ENCODE data around the gene PPP1R7. TPM values are rescaled to one million over a fixed set of nuclear protein-coding genes. Genes with fewer than 3 reads are reported as not detected.

The PPP1R7 gene
- total RNA-seq, 1 experiment from 2014 or later, result 65.4 TPM

GRCh38 chr2:241198381-241199279 is 48.4 kb downstream of the PPP1R7 start:
- CTCF ChIA-PET, result no interaction called here
- Mint-ChIP-seq H3K36me3 (ENCODE audit: insufficient read depth, unreplicated experiment) (no peaks in the 10 kb centered on the region), H3K4me1 (ENCODE audit: low read depth, unreplicated experiment) (no peaks in the 10 kb centered on the region), H3K27me3 (ENCODE audit: unreplicated experiment) (peaks cover 53% of the 10 kb centered on the region), H3K4me3 (ENCODE audit: low read depth, unreplicated experiment) (no peak overlapping the region), H3K9me3 (ENCODE audit: low read depth, unreplicated experiment) (no peaks in the 10 kb centered on the region), H3K27ac (ENCODE audit: unreplicated experiment) (no peak overlapping the region)
- no TSS peak for BruUV-seq (replicated peaks)
- DNase-seq, result no peak
- TF ChIP-seq CTCF (IDR thresholded peaks at IDR 0.05; ENCODE audit: unreplicated experiment), result no peak
- intact Hi-C loops (cut with micrococcal nuclease; ENCODE audit: unreplicated experiment), result no loop called here

- Mint-ChIP-seq H3K27me3 (ENCODE audit: unreplicated experiment) (peaks cover 53% of the 10 kb centered on the region), H3K36me3 (ENCODE audit: insufficient read depth, unreplicated experiment) (no peaks in the 10 kb centered on the region), H3K27ac (ENCODE audit: unreplicated experiment) (no peak overlapping the region), H3K4me3 (ENCODE audit: low read depth, unreplicated experiment) (no peak overlapping the region), H3K9me3 (ENCODE audit: low read depth, unreplicated experiment) (no peaks in the 10 kb centered on the region), H3K4me1 (ENCODE audit: low read depth, unreplicated experiment) (no peaks in the 10 kb centered on the region)
- intact Hi-C loops (cut with micrococcal nuclease; ENCODE audit: unreplicated experiment), result no loop called here
- no peak for DNase-seq
- CTCF ChIA-PET, result no interaction called here
- no TSS peak for BruUV-seq (replicated peaks)
- no peak for TF ChIP-seq CTCF (IDR thresholded peaks at IDR 0.05; ENCODE audit: unreplicated experiment)
These were observed 49.0 kb downstream of the PPP1R7 start for GRCh38 chr2:241199286-241199685.

DNA sequence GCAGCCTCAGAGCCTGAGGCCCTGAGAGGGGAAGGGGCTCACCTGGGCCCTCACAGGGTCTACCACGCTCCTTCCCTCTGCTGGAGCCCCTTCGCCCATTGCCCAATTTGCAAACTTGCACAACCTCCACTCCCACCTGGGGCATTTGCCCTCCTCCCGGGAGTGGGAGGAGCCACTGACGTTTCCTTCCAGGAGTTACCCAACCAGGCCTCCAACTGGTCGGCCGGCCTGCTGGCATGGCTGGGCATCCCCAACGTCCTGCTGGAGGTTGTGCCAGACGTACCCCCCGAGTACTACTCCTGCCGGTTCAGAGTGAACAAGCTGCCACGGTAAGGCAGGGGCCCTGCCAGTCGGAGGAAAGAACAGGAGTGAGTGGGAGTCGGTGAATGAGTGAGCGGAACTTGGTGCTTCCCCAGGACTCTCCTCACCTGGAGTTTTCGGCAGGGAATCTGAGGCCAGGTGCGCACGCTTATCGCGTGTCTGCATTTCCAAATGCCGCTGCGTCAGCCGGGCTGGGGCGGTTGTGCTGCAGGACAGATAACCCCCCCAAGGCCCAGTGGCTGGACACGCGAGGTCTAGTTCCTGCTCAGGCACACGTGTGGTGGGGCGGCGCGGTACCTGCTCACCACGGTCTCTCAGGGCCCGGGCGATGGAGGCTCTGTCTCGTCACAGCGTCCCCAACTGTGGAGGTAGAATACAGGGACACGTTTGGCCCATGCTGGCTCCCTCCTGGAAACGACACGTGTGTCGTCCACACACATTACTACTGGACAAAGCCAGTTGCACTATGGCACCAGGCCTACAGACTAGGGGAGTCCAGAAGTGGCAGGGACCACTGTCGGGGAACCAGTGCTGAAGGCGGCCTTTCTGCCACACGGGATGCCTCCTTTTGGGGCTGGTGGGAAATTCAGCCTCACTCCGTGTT is 49.9 kb downstream of the PPP1R7 start:
- no peak for DNase-seq
- H3K4me1 Mint-ChIP-seq (ENCODE audit: low read depth, unreplicated experiment), result no peaks in the 10 kb centered on the region
- TF ChIP-seq CTCF (IDR thresholded peaks at IDR 0.05; ENCODE audit: unreplicated experiment), result no peak
- no TSS peak for BruUV-seq (replicated peaks)
- H3K4me3 Mint-ChIP-seq (ENCODE audit: low read depth, unreplicated experiment), result no peak overlapping the region
- no peak overlapping the region for H3K27ac Mint-ChIP-seq (ENCODE audit: unreplicated experiment)
- peaks cover 46% of the 10 kb centered on the region for H3K27me3 Mint-ChIP-seq (ENCODE audit: unreplicated experiment)
- CTCF ChIA-PET, result no interaction called here
- intact Hi-C loops (cut with micrococcal nuclease; ENCODE audit: unreplicated experiment), result no loop called here
- H3K36me3 Mint-ChIP-seq (ENCODE audit: insufficient read depth, unreplicated experiment), result no peaks in the 10 kb centered on the region
- H3K9me3 Mint-ChIP-seq (ENCODE audit: low read depth, unreplicated experiment), result no peaks in the 10 kb centered on the region

DNA sequence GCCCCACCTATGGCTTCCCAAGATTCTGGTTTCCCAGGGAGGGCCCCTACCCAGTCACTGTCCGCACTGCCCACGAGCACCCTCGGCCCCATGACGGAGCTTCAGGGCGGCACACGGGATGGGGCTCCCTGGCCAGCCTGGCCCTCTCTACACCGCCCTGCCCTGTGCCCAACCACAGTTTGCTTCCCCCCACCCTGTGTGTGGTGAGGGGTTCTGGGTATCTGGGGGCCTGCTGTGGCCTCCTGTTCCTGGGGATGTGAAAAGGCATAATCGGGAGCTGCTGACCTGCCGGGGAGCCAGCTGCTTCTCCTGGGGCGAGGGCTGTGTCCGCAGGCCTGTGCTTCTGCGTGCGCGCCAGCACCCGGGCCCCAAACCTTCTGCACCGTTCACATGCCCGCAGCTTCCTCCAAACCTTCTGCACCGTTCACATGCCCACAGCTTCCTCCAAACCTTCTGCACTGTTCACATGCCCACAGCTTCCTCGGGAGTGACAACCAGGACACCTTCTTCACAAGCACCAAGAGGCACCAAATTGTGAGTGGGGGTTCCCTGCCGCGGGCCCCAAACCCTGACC is 50.6 kb downstream of the PPP1R7 start:
- CTCF ChIA-PET, result no interaction called here
- Mint-ChIP-seq H3K27me3 (ENCODE audit: unreplicated experiment) (peaks cover 39% of the 10 kb centered on the region), H3K4me1 (ENCODE audit: low read depth, unreplicated experiment) (no peaks in the 10 kb centered on the region), H3K36me3 (ENCODE audit: insufficient read depth, unreplicated experiment) (no peaks in the 10 kb centered on the region), H3K9me3 (ENCODE audit: low read depth, unreplicated experiment) (no peaks in the 10 kb centered on the region), H3K4me3 (ENCODE audit: low read depth, unreplicated experiment) (no peak overlapping the region), H3K27ac (ENCODE audit: unreplicated experiment) (no peak overlapping the region)
- no peak for DNase-seq
- BruUV-seq (replicated peaks), result no TSS peak
- intact Hi-C loops (cut with micrococcal nuclease; ENCODE audit: unreplicated experiment), result no loop called here
- no peak for TF ChIP-seq CTCF (IDR thresholded peaks at IDR 0.05; ENCODE audit: unreplicated experiment)
